GM23338 (cell line): ENCODE results near the gene ANO7. TPM values are rescaled to one million over a fixed set of nuclear protein-coding genes. Genes with fewer than 3 reads are reported as not detected.

Experiments
- ATAC-seq: fragments of 200-7000 bp; cut with Tn5 transposase; 3 replicates; pipeline ENCODE4 v1.9.1; 2020
- DNase-seq: peaks from one replicate; pipeline ENCODE4 v3.0.0-alpha.2; 2015; ENCODE audit warnings: low spot score
- H2AFZ ChIP-seq: fragments of 200-600 bp; sonication (generic); 2 replicates; pipeline ENCODE4 v1.8.0; 2016; ENCODE audit warnings: antibody characterized with exemption, mild to moderate bottlenecking, moderate library complexity
- H3F3A ChIP-seq: fragments of 200-600 bp; sonication (generic); replicated peaks from 2 replicates; pipeline ENCODE4 v1.8.0; 2017; ENCODE audit warnings: antibody characterized with exemption, mixed run types, low read depth
- H3K27ac ChIP-seq: fragments of 200-600 bp; sonication (generic); 2 replicates; pipeline ENCODE4 v1.6.1; 2016; ENCODE audit warnings: low read depth
- H3K27me3 ChIP-seq: fragments of 200-600 bp; sonication (generic); 2 replicates; pipeline ENCODE4 v1.8.0; 2016; ENCODE audit warnings: mild to moderate bottlenecking, mixed run types, moderate library complexity; ENCODE audit not compliant: insufficient read depth
- H3K36me3 ChIP-seq: fragments of 200-600 bp; sonication (generic); 2 replicates; pipeline ENCODE4 v1.8.0; 2016; ENCODE audit warnings: mild to moderate bottlenecking; ENCODE audit not compliant: insufficient read depth
- H3K4me1 ChIP-seq: fragments of 200-600 bp; sonication (generic); 2 replicates; pipeline ENCODE4 v1.8.0; 2016; ENCODE audit warnings: mild to moderate bottlenecking, moderate library complexity; ENCODE audit not compliant: insufficient read depth
- H3K4me2 ChIP-seq: fragments of 200-600 bp; sonication (generic); 2 replicates; pipeline ENCODE4 v1.7.1; 2017; ENCODE audit warnings: mixed run types
- H3K4me3 ChIP-seq: fragments of 200-600 bp; sonication (generic); 2 replicates; pipeline ENCODE4 v1.6.1; 2016; ENCODE audit warnings: mixed run types
- H3K79me2 ChIP-seq: fragments of 200-600 bp; sonication (generic); replicated peaks from 2 replicates; pipeline ENCODE4 v1.8.0; 2017; ENCODE audit warnings: mild to moderate bottlenecking; ENCODE audit not compliant: insufficient read depth
- H3K9me2 ChIP-seq: fragments of 200-600 bp; sonication (generic); 2 replicates; pipeline ENCODE4 v1.8.0; 2017; ENCODE audit not compliant: insufficient read depth
- H4K20me1 ChIP-seq: fragments of 200-600 bp; sonication (generic); replicated peaks from 2 replicates; pipeline ENCODE4 v1.8.0; 2017; ENCODE audit warnings: mild to moderate bottlenecking; ENCODE audit not compliant: insufficient read depth
- H3K27ac Mint-ChIP-seq: 2 replicates; pipeline ENCODE4 v1.8.0; 2020; ENCODE audit warnings: inconsistent platforms, mild to moderate bottlenecking, moderate library complexity, mixed read lengths
- H3K27me3 Mint-ChIP-seq: 3 replicates; pipeline ENCODE4 v1.8.0; 2022; ENCODE audit warnings: low read depth, mild to moderate bottlenecking, moderate library complexity, mixed read lengths, inconsistent platforms; ENCODE audit not compliant: insufficient read depth, poor library complexity
- H3K36me3 Mint-ChIP-seq: 3 replicates; pipeline ENCODE4 v1.8.0; 2021; ENCODE audit warnings: low read depth, mild to moderate bottlenecking, inconsistent platforms, moderate library complexity, mixed read lengths
- H3K4me1 Mint-ChIP-seq: 3 replicates; pipeline ENCODE4 v1.8.0; 2020; ENCODE audit warnings: mild to moderate bottlenecking, inconsistent platforms, mixed read lengths
- H3K4me3 Mint-ChIP-seq: 3 replicates; pipeline ENCODE4 v1.8.0; 2021; ENCODE audit warnings: moderate library complexity, mild to moderate bottlenecking, inconsistent platforms, mixed read lengths
- H3K9me3 Mint-ChIP-seq: 3 replicates; pipeline ENCODE4 v1.8.0; 2020; ENCODE audit warnings: moderate library complexity, mild to moderate bottlenecking, inconsistent platforms, mixed read lengths
- CREB1 ChIP-seq: fragments of 250-450 bp; sonication (Bioruptor Pico); IDR thresholded peaks from 2 replicates; pipeline ENCODE4 v1.5.0; 2020; ENCODE audit warnings: low read depth, mild to moderate bottlenecking, moderate library complexity
- ETS1 ChIP-seq: IDR thresholded peaks from 2 replicates; pipeline ENCODE4 v1.6.1; 2016; ENCODE audit warnings: antibody characterized with exemption
- EZH2 ChIP-seq: fragments of 200-600 bp; sonication (generic); IDR thresholded peaks from one replicate; pipeline ENCODE4 v1.8.0; 2017; ENCODE audit warnings: antibody characterized with exemption, mild to moderate bottlenecking, low read depth; ENCODE audit not compliant: unreplicated experiment
- EZH2phosphoT487 ChIP-seq: fragments of 200-600 bp; sonication (generic); IDR thresholded peaks from one replicate; pipeline ENCODE4 v1.8.1; 2018; ENCODE audit warnings: antibody characterized with exemption; ENCODE audit not compliant: unreplicated experiment
- NANOG ChIP-seq: IDR thresholded peaks from 2 replicates; pipeline ENCODE4 v1.6.1; 2016; ENCODE audit warnings: antibody characterized with exemption, borderline replicate concordance
- POLR2AphosphoS5 ChIP-seq: IDR thresholded peaks from 2 replicates; pipeline ENCODE4 v1.6.1; 2016; ENCODE audit warnings: antibody characterized with exemption, low read depth
- STAT1 ChIP-seq: IDR thresholded peaks from one replicate; pipeline ENCODE4 v1.6.1; 2016; ENCODE audit warnings: antibody characterized with exemption; ENCODE audit not compliant: unreplicated experiment
- ZNF114 ChIP-seq: fragments of 250-450 bp; sonication (Bioruptor Pico); IDR thresholded peaks from 2 replicates; pipeline ENCODE4 v1.5.0; 2020; ENCODE audit warnings: mild to moderate bottlenecking, moderate library complexity
- ZNF331 ChIP-seq: fragments of 250-450 bp; sonication (Bioruptor Pico); IDR thresholded peaks from 2 replicates; pipeline ENCODE4 v1.5.0; 2020; ENCODE audit warnings: low read depth, mild to moderate bottlenecking, moderate library complexity
- ZNF462 ChIP-seq: fragments of 250-450 bp; sonication (Bioruptor Pico); IDR thresholded peaks from 2 replicates; pipeline ENCODE4 v1.5.0; 2020; ENCODE audit warnings: mild to moderate bottlenecking, moderate library complexity
- polyA plus RNA-seq: library from polyadenylated mRNA; unstranded; fragments of >200 nt; fragmentation: Nextera tagmentation; extraction: Ambion mirVana; gene quantifications from 2 replicates; pipeline ENCODE4 v1.2.1, GENCODE V29; 2016
- total RNA-seq: library from RNA; depleted of rRNA; stranded (reverse); fragments of >200 nt; shearing (Covaris generic); gene quantifications from 2 replicates; pipeline ENCODE4 v1.2.3, GENCODE V29; 2014
- TF ChIP-seq, protein P1 (sequence below): IDR thresholded peaks from one replicate; pipeline ENCODE4 v1.6.1; 2018; ENCODE audit warnings: antibody characterized with exemption; ENCODE audit not compliant: unreplicated experiment

ANO7 gene
- total and polyA plus RNA-seq, 2 experiments from 2014 or later, result 3.6 to 5.1 TPM

GRCh38 chr2:241260911-241261310 lies 72.4 kb downstream of the ANO7 start:
- no peak overlapping the region for H3K4me3 ChIP-seq
- DNase-seq (no peak), ATAC-seq (no peak)
- H3K36me3 ChIP-seq, result peaks cover 45% of the 10 kb centered on the region
- H3K79me2 ChIP-seq, result peaks cover 29% of the 10 kb centered on the region
- Mint-ChIP-seq H3K36me3 (peaks cover 83% of the 10 kb centered on the region), H3K4me3 (no peak overlapping the region), H3K4me1 (peaks cover 3% of the 10 kb centered on the region; the same call in 2 of the 3 replicates), H3K27ac (no peak overlapping the region), H3K27me3 (peaks cover 3% of the 10 kb centered on the region), H3K9me3 (no peaks in the 10 kb centered on the region)
- no peak overlapping the region for H3K27ac ChIP-seq
- no peaks in the 10 kb centered on the region for H3K9me2 ChIP-seq
- no peak overlapping the region for H3K4me2 ChIP-seq
- no peak overlapping the region for H2AFZ ChIP-seq
- no peaks in the 10 kb centered on the region for H3K4me1 ChIP-seq
- TF ChIP-seq ETS1 (no peak), ZNF114 (CRISPR knock-in tag) (no peak), CREB1 (CRISPR knock-in tag) (no peak), ZNF462 (CRISPR knock-in tag) (no peak), NANOG (no peak), EZH2 (no peak), EZH2phosphoT487 (no peak), STAT1 (no peak), POLR2AphosphoS5 (no peak), ZNF331 (CRISPR knock-in tag) (no peak)
- TF ChIP-seq, protein P1, sequence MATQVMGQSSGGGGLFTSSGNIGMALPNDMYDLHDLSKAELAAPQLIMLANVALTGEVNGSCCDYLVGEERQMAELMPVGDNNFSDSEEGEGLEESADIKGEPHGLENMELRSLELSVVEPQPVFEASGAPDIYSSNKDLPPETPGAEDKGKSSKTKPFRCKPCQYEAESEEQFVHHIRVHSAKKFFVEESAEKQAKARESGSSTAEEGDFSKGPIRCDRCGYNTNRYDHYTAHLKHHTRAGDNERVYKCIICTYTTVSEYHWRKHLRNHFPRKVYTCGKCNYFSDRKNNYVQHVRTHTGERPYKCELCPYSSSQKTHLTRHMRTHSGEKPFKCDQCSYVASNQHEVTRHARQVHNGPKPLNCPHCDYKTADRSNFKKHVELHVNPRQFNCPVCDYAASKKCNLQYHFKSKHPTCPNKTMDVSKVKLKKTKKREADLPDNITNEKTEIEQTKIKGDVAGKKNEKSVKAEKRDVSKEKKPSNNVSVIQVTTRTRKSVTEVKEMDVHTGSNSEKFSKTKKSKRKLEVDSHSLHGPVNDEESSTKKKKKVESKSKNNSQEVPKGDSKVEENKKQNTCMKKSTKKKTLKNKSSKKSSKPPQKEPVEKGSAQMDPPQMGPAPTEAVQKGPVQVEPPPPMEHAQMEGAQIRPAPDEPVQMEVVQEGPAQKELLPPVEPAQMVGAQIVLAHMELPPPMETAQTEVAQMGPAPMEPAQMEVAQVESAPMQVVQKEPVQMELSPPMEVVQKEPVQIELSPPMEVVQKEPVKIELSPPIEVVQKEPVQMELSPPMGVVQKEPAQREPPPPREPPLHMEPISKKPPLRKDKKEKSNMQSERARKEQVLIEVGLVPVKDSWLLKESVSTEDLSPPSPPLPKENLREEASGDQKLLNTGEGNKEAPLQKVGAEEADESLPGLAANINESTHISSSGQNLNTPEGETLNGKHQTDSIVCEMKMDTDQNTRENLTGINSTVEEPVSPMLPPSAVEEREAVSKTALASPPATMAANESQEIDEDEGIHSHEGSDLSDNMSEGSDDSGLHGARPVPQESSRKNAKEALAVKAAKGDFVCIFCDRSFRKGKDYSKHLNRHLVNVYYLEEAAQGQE, result no peak
- H3F3A ChIP-seq, result no peaks in the 10 kb centered on the region
- H4K20me1 ChIP-seq, result peaks cover 31% of the 10 kb centered on the region
- no peaks in the 10 kb centered on the region for H3K27me3 ChIP-seq
